ENCODE data around the gene UMODL1.
A peak's percentile ranks its signal among the peaks of the same experiment; 100 is the strongest.
"Not testable (repeated sequence)": the region's sequence is repeated elsewhere in the genome, so short reads cannot be mapped to it uniquely, and the experiment has no call there.

Gene UMODL1

GRCh38 chr21:42102076-42102475 lies 31.0 kb downstream of the UMODL1 start:
- no peak for DNase-seq

- no peak for DNase-seq
Measured at GRCh38 chr21:42102526-42102925, 31.4 kb downstream of the UMODL1 start.

- no peak for DNase-seq
Measured at GRCh38 chr21:42102991-42103390, 31.9 kb downstream of the UMODL1 start.

- DNase-seq = no peak
Measured at GRCh38 chr21:42103843-42104242, 32.7 kb downstream of the UMODL1 start.

GRCh38 chr21:42105476-42106315 lies 34.6 kb downstream of the UMODL1 start:
- DNase-seq = no peak

- DNase-seq = no peak
Measured at GRCh38 chr21:42106425-42106824, 35.3 kb downstream of the UMODL1 start.

- DNase-seq = no peak
Measured at GRCh38 chr21:42107177-42107880, 36.2 kb downstream of the UMODL1 start.

GRCh38 chr21:42107881-42108553 lies 36.9 kb downstream of the UMODL1 start:
- peak; percentile 62 for DNase-seq

DNA sequence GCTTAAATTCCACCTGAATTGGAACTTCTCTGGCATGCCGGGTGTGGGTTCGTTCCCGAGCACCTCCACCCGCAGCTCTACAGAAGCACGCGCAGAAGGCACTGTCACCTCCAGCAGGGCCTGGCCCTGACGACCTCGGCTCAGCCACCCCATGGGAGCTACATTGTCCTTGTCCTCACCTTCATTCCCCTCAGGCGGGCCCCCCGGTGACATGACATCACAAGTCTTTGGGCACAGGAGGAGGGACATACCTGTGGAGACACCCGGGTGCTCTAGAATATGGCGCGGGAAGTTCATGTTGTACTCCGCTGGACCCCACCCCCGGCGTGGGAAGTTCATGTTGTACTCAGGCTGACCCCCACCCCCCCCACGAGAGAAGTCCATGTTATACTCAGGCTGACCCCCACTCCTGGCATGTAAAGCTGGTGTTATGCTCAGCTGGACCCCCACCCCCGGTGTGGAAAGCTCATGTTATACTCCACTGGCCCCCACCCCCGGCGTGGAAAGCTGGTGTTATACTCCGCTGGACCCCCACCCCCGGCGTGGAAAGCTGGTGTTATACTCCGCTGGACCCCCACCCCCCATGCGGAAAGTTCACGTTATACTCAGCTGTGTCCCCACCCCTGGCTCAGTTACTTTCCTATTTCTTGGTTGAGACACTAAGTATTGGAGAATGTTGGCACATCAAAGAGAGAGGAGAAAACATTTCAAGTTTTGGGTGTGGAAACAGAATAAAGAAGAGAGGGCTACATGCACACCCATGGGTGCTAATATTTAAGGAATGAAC lies 37.6 kb downstream of the UMODL1 start:
- DNase-seq = no peak

DNA sequence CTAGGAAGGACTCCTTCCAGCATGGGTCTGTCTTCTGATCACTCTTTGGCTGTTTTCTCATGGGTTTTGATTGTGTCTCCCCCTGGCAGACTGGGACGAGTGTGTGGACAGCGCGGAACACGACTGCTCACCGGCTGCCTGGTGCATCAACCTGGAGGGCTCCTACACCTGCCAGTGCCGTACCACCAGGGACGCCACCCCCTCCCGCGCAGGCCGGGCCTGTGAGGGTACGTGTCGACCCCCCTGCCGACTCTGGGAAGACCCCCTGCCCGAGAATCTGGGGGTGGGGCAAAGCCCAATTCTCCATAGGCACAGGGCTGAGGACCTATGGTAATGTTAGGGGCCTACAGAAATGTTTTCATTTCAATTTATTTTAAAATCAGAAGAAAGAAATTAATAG lies 38.4 kb downstream of the UMODL1 start:
- no peak for DNase-seq

DNA sequence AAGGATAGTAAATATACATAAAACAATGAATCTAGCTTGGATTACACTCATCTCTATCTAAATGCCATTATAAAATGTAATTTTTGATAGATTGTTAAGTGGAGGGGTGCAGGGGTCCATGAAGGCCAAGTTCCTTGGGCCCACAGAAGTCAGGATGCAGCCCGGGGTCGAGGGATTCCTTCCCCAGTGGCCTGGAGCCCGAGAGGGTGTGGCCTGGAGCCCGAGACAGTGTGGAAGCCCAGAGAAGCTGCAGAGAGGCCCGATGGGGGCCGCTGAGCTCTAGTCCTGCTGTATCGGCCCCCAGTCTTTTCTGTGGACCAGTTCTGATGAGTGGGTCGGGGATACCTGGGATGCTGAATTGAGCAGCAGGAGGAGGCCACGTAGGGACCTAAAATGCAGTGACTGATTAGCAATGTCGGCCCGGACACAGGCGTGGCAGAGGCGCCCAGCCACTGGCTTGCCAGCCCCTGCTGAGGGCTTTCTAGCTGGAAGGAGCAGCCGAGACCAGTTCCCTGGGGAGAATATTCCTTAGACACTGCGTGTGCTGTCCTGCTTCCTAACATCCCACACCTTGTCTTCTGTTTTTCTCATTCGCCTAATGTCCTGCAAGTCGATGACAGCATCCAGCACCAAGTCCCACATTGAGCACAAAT lies 38.9 kb downstream of the UMODL1 start:
- no peak for DNase-seq

- DNase-seq = no peak
Measured at GRCh38 chr21:42110691-42111469, 39.8 kb downstream of the UMODL1 start.

- DNase-seq = no peak
Measured at GRCh38 chr21:42111470-42111743, 40.3 kb downstream of the UMODL1 start.

DNA sequence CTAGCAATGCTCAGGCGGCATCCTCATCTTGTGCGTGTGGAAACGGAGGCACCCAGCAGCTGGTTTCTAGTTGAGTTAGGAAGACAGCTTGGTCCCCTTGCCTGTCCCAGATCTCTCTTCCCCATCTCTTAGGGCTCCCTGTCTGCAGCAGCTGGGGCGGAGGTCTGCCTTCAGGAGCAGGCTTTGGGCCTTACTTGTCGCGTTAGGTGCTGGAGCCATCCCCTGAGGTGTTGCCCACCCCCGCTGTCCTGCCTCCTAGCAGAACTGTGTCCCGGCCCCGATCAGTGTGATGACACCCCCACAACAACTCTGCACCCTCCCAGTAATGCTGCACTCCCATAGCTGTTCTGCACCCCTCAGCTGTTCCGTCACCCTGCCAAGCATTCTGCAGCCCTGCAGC lies 40.7 kb downstream of the UMODL1 start:
- no peak for DNase-seq

DNA sequence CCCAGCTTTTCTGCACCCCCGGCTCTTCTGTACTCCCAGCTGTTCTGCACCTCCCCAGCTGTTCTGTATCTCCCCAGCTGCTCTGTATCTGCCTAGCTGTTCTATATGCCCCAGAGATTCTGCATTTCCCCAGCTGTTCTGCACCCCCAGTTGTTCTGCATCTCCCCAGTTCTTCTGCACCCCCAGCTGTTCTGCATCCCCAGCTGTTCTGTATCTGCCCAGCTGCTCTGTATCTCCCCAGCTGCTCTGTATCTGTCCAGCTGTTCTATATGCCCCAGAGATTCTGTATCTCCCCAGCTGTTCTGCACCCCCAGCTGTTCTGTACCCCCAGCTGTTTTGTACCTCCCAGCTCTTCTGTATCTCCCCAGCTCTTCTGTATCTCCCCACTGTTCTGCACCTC lies 41.1 kb downstream of the UMODL1 start:
- DNase-seq = no peak

GRCh38 chr21:42112857-42113256 lies 41.7 kb downstream of the UMODL1 start:
- DNase-seq = no peak

GRCh38 chr21:42113926-42114409 lies 42.9 kb downstream of the UMODL1 start:
- no peak for DNase-seq

DNA sequence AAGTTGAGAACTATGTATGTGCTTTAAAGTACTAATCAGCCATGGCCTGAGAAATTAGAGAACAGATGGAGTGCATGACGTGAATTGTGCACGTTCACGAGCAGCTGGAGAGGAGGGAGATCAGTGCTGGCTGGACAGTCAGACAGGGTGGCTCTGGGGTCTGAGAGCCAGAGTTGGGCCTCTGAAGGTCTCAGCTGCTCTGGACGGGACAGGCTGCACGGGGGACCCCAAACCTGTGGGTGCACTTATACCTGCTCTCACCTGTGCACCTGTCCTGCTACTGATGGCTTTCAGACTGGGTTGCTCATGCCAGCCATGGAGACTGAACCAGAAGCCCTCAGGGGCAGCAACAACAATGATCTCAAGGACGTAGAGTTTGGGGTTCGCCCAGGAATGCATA lies 43.5 kb downstream of the UMODL1 start:
- no peak for DNase-seq

GRCh38 chr21:42115136-42115683 lies 44.1 kb downstream of the UMODL1 start:
- DNase-seq = no peak

- DNase-seq = not testable (repeated sequence)
Measured at GRCh38 chr21:42116551-42116950, 45.4 kb downstream of the UMODL1 start.

DNA sequence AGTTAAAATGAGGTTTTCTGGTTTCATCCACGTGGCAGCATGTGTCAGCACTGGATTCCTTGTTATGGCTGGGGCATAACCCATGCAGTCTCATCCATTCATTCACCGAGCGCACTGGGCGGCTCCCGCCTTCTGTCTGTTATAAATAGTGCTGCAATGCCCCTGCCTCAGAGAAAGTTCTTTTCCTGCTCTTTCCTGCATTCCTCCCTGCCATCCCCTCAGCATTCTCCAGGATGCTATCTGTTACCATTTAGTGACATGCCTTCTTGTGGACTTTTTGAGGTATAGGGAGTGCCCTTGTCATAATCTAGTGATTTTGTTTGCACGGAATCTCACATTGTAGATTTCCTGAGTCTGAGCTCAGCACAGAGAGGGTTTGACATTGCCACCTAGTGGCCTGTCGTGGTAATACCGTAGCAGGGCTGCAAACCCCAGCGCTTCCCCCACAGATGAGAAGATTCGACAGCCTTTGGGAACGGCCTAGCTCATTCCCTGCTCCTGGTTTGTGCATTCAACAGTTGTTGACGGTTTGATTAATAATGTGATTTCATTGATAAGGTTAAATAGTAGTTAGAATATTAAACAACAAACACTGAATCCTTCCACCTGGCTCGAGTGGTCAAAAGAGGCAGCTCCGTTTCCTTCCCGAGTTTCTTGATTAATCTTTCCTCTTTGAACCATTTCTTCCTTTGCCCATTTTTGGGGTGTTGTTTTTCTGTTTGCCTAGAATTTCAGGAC lies 46.3 kb downstream of the UMODL1 start:
- DNase-seq = peak; percentile 16
